ENCODE data around the gene COL11A2.

GRCh38 chr6:33193619-33194018, 1.4 kb upstream of the COL11A2 start:
- TF ChIP-seq CTCF (IDR thresholded peaks at IDR 0.05; ENCODE audit: borderline replicate concordance, extremely low read depth, low read length, poor library complexity, severe bottlenecking) (no peak), EZH2 (IDR thresholded peaks at IDR 0.05; ENCODE audit: borderline replicate concordance, low read depth, low read length, severe bottlenecking) (no peak)

Data from DND-41 (cell line).